GM18502 (cell line): ENCODE data around the gene SEMA3B.
A peak's percentile ranks its signal among the peaks of the same experiment; 100 is the strongest.
"Not testable (repeated sequence)": the region's sequence is repeated elsewhere in the genome, so short reads cannot be mapped to it uniquely, and the experiment has no call there.

Experiments
- ATAC-seq: cut with Tn5 transposase; IDR thresholded peaks from one replicate; pipeline ENCODE4 v1.9.1; 2021; ENCODE audit warnings: mild to moderate bottlenecking; ENCODE audit not compliant: unreplicated experiment, poor library complexity

SEMA3B gene

DNA sequence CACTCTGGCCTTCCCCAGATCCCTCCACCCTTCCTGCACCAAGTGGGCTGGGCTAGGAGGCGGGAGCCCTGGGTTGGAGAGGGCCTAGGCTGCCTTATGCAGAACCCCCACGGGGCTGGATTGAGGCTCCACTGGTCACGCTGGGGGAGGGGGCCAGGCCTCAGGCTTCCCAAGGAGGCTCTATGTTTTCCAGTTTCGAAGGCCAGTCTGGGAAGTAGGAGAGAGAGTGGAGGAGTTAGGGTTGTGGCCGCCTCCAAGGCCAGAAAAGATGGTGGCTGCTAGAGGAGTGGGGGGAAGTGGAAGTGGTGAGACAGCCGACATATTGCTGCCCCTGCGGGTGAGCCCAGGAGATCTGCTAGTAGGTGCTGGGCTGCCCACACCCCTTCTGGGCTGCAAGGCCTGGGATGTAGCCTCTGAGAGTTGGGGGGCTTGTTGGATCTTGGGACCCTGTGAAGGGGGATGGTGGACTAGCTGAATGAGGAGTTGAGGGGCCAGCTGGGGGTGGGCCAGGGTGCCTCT, 31.8 kb upstream of the SEMA3B start:
- ATAC-seq = no peak

DNA sequence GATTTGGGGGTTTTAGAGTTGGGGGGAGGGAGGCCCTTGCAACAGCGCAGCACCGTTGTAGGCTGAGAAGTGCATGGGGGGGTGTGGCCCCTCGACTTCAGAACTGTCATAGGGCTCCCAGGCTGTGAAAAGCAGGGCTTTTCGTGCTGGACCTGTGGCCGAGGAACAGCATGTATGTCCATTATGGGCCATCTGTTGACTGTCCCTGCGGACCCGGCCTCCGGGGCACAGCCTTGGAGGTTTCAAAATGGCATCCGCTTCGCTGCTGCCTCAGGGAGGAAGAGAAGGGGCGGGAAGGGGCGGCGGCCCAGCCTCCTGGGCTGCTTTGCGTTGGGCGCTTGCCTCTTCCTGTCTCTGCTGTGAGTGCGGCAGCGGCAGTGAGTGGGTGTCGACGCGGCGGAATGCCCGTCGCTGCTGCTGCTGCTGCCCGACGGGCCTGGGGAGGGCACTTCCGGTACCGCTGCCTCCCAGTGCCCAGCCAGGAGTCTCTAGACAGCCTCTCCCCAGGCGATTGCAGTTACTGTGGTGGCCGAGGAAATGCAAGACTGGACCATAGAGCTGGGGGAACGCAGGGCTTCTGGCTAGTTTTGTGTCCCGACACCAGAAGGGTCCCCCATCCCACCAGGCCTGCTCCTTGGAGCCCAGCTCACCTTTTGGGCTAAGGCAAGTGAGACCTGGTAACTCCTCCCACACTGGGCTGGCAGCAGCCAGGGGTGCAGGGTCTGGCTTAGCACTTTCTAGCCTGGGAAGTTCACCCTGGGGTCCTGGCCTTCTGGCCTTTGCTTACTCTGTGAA, 31.0 kb upstream of the SEMA3B start:
- peak; percentile 26 for ATAC-seq

- ATAC-seq = no peak
Measured at GRCh38 chr3:50238549-50239026, 30.4 kb upstream of the SEMA3B start.

GRCh38 chr3:50239649-50240048, 29.3 kb upstream of the SEMA3B start:
- ATAC-seq = no peak

- ATAC-seq = no peak
Measured at GRCh38 chr3:50241163-50241562, 27.8 kb upstream of the SEMA3B start.

- no peak for ATAC-seq
Measured at GRCh38 chr3:50241713-50242380, 27.1 kb upstream of the SEMA3B start.

- ATAC-seq = no peak
Measured at GRCh38 chr3:50242381-50242770, 26.6 kb upstream of the SEMA3B start.

DNA sequence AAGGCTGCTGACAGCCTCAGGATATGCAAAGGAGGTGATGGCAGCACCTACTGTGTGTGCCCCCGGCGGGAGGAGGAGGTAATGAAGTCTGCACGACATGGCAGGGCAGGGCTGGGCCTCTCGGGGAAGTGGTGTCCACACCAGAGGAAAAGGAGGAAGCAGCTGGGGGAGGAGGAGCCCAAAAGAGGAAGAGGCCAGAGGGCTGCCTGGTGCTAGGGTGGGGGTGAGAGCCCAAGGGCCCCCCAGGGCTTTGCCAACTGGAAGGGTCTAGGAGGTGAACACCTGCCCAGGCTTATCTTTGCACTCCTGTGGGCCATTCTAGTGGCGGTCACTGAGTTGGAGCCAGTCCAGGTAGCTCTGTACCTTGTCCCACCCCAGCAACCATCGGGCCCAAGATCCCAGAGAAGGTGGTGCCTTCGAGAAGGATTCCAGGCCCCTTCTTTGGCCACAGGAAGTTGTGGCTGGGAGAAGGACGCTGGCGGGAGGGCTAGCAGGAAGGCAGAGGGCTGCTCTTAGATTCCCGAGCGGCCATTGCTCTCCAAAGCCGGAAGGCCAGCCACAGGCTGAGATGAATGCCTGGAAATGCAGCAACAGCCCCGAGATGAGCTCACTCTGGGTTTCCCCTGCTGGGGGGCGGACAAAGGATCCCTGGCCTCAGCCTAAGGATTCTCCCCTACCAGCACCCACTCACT, 25.9 kb upstream of the SEMA3B start:
- ATAC-seq = no peak

DNA sequence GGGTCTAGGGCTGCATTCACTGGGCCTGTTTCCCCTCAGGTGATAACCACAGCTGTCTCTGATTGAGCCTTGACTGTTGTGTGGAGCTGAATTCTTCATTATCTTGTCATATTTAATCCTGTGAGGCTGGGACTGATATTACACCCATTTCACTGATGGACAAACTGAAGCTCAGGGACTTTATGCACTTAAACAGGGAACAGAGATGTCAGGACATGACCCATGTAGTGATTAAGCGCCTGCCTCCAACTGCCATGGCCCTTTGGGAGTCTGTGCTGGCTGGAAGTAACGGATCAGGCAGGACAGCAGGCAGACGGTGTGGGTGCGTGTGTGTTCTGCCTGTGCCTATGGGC, 25.4 kb upstream of the SEMA3B start:
- no peak for ATAC-seq

GRCh38 chr3:50244813-50245212, 24.1 kb upstream of the SEMA3B start:
- ATAC-seq = not testable (repeated sequence)

DNA sequence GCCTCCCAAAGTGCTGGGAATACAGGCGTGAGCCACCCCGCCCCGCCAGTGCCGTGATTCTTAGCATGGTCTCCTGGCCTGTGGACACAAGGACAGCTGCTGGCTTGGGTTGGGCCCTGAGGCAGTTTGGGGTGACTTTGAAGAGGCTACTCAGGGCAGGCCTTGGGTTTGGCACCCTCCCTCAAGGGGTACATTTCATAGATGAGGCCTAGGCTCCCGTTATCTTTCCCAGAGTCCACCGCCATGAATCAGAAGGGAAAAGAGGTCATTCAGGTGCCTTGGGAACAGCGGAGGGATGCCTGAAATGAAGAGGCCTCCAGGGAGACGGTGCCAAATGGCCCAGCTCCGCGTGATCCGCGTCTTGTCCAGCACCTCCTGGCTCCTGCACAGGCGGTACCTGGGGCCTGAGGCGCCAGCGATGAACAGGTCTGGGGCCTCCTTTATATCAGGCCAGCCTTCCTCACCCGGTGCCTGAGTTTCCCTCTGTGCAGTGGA, 23.6 kb upstream of the SEMA3B start:
- no peak for ATAC-seq

- ATAC-seq = peak; percentile 68
Measured at GRCh38 chr3:50245831-50246516, 23.0 kb upstream of the SEMA3B start.

DNA sequence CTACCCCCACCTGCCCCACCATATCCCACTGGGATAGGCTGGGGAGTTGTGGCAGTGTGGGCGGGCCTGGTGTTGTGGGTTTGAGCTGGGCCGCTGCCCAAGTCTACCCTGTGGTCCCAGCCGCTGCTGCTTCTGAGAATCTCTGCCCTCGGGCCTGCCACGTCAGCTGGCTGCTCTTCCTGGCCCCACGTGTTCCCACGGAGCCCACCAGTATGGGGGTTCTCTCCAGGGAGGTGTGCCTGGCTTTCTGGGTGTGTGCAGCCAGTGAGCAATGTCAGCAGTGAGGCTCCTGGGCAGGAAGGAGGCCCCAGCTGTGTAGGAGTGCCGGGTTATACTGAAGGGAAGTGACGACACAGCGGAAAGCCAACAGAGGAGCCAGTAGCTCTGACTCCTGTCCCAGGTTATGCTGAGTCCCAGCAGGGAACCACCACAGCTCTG, 22.4 kb upstream of the SEMA3B start:
- ATAC-seq = peak; percentile 61

GRCh38 chr3:50248387-50248786, 20.6 kb upstream of the SEMA3B start:
- ATAC-seq = no peak

GRCh38 chr3:50249457-50249856, 19.5 kb upstream of the SEMA3B start:
- no peak for ATAC-seq

GRCh38 chr3:50250514-50250913, 18.4 kb upstream of the SEMA3B start:
- no peak for ATAC-seq

- no peak for ATAC-seq
Measured at GRCh38 chr3:50251220-50251619, 17.7 kb upstream of the SEMA3B start.

- ATAC-seq = no peak
Measured at GRCh38 chr3:50254577-50255250, 14.2 kb upstream of the SEMA3B start.

DNA sequence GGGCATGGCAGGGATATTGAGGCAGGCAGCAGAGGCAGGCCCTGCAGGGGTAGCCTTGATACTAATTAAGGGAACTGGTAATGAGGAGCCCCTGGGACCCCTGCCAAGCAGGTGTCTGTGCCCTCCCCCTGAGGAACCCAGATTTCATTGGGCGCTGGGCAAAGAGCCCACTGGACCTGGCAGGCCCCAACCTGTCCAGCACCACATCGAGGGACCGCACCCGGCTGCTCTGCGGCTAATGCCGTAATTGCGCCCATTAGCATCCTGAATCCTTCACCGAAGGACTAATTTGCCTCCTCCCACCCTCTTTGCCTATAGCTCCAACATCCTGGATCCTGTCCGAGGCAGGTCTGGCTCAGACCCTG, 13.7 kb upstream of the SEMA3B start:
- ATAC-seq = no peak
